Calu3 (cell line): Measurements from ENCODE around the gene ANKRD55. TPM values are rescaled to one million over a fixed set of nuclear protein-coding genes. Genes with fewer than 3 reads are reported as not detected.
"Not testable (repeated sequence)": the region's sequence is repeated elsewhere in the genome, so short reads cannot be mapped to it uniquely, and the experiment has no call there.

ENCODE experiments used
- BruUV-seq: library from RNA; stranded (reverse); fragments of 400-500 nt; replicated peaks from 2 replicates; lab custom pipeline; 2021; lab: Mats Ljungman, UMichigan
- CTCF ChIA-PET: fragments of 300-600 bp; sonication (Branson Sonifier 250); formaldehyde crosslinking; loops from one replicate; lab custom pipeline; 2022; ENCODE audit warnings: antibody characterized with exemption; lab: Charles Lee
- DNase-seq: peaks from one replicate; pipeline ENCODE4 v3.0.0; 2022
- H3K27ac Mint-ChIP-seq: one replicate; pipeline ENCODE4 v1.8.0; 2022; ENCODE audit warnings: mixed read lengths; ENCODE audit not compliant: unreplicated experiment
- H3K27me3 Mint-ChIP-seq: one replicate; pipeline ENCODE4 v1.8.0; 2022; ENCODE audit warnings: mixed read lengths; ENCODE audit not compliant: unreplicated experiment
- H3K36me3 Mint-ChIP-seq: one replicate; pipeline ENCODE4 v1.8.0; 2022; ENCODE audit warnings: mild to moderate bottlenecking, moderate library complexity, mixed read lengths; ENCODE audit not compliant: insufficient read depth, unreplicated experiment
- H3K4me1 Mint-ChIP-seq: one replicate; pipeline ENCODE4 v1.8.0; 2022; ENCODE audit warnings: mild to moderate bottlenecking, low read depth, mixed read lengths; ENCODE audit not compliant: unreplicated experiment
- H3K4me3 Mint-ChIP-seq: one replicate; pipeline ENCODE4 v1.8.0; 2022; ENCODE audit warnings: mild to moderate bottlenecking, low read depth, moderate library complexity, mixed read lengths; ENCODE audit not compliant: unreplicated experiment
- H3K9me3 Mint-ChIP-seq: one replicate; pipeline ENCODE4 v1.8.0; 2022; ENCODE audit warnings: low read depth, mixed read lengths; ENCODE audit not compliant: unreplicated experiment
- intact Hi-C: fragments of 100-400 bp; cut with micrococcal nuclease; formaldehyde crosslinking; loops from one replicate; pipeline ENCODE4 v1.10.0; 2022; ENCODE audit not compliant: unreplicated experiment
- total RNA-seq: library from RNA; stranded (reverse); gene quantifications from 2 replicates; pipeline ENCODE4 v1.2.3, GENCODE V29; 2022
- TF ChIP-seq, protein P1 (sequence below): fragments of 200-600 bp; IDR thresholded peaks from one replicate; pipeline ENCODE4 v1.8.0; 2022; ENCODE audit warnings: antibody characterized with exemption; ENCODE audit not compliant: unreplicated experiment

ANKRD55 gene
- total RNA-seq, 1 experiment from 2014 or later, result not detected

DNA sequence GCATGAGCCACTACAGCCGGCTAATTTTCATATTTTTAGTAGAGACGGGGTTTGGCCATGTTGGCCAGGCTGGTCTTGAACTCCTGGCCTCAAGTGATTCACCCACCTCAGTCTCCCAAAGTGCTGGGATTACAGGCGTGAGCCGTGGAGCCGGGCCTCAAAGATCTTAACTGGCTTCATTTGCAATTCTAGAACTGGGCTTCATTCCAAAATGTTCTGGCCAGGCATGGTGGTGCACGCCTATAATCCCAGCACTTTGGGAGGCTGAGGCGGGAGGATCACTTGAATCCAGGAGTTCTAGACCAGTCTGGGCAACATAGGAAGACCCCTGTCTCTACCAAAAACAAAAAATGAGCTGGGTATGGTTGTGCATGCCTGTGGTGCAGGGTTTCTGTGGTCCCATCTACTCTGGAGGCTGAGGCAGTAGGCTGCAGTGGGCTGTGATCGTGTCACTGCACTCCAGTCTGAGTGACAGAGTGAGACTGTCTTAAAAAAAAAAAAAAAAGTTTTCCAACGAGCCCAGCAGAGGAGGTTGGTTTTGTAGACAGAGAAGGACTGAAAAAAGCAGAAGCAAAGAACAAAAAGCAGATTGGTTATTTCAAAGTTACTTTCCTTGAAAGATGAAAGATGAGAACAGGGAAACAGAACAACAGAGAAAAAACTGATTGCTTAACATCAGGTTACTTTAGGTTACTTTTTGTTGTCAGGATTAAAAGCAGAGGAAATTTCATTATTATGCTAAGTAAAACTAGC is 78.2 kb downstream of the ANKRD55 start:
- H3K4me1 Mint-ChIP-seq, result peaks cover 9% of the 10 kb centered on the region
- no peaks in the 10 kb centered on the region for H3K9me3 Mint-ChIP-seq
- intact Hi-C loops, result no loop called here
- DNase-seq, result no peak
- H3K27me3 Mint-ChIP-seq, result no peaks in the 10 kb centered on the region
- no peak overlapping the region for H3K4me3 Mint-ChIP-seq
- BruUV-seq, result no TSS peak
- TF ChIP-seq, protein P1, sequence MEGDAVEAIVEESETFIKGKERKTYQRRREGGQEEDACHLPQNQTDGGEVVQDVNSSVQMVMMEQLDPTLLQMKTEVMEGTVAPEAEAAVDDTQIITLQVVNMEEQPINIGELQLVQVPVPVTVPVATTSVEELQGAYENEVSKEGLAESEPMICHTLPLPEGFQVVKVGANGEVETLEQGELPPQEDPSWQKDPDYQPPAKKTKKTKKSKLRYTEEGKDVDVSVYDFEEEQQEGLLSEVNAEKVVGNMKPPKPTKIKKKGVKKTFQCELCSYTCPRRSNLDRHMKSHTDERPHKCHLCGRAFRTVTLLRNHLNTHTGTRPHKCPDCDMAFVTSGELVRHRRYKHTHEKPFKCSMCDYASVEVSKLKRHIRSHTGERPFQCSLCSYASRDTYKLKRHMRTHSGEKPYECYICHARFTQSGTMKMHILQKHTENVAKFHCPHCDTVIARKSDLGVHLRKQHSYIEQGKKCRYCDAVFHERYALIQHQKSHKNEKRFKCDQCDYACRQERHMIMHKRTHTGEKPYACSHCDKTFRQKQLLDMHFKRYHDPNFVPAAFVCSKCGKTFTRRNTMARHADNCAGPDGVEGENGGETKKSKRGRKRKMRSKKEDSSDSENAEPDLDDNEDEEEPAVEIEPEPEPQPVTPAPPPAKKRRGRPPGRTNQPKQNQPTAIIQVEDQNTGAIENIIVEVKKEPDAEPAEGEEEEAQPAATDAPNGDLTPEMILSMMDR, result no peak
- no peaks in the 10 kb centered on the region for H3K36me3 Mint-ChIP-seq
- CTCF ChIA-PET, result no interaction called here
- no peak overlapping the region for H3K27ac Mint-ChIP-seq

DNA sequence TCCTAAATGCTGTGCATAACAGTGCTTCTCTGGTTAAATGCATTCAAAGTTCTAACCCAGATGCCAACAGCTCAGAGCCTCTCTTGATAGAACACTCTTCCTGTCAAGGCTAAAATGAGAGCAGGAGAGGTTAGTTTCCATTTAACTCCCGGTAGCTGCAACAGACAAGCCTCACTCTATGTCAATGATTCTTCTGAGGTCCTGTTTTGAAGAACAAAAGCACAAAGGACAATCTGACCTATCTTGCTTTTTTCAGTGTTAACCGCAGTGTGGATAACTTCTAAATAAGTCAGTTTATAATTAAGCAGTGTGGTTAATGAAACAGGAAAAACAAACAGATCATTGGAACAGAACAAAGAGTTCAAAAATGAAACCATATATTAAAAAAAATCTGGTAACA is 80.7 kb downstream of the ANKRD55 start:
- intact Hi-C loops, result no loop called here
- TF ChIP-seq, protein P1, result no peak
- Mint-ChIP-seq H3K4me3 (no peak overlapping the region), H3K4me1 (peaks cover 9% of the 10 kb centered on the region), H3K36me3 (no peaks in the 10 kb centered on the region), H3K9me3 (no peaks in the 10 kb centered on the region), H3K27me3 (no peaks in the 10 kb centered on the region), H3K27ac (no peak overlapping the region)
- no TSS peak for BruUV-seq
- CTCF ChIA-PET, result no interaction called here
- no peak for DNase-seq

DNA sequence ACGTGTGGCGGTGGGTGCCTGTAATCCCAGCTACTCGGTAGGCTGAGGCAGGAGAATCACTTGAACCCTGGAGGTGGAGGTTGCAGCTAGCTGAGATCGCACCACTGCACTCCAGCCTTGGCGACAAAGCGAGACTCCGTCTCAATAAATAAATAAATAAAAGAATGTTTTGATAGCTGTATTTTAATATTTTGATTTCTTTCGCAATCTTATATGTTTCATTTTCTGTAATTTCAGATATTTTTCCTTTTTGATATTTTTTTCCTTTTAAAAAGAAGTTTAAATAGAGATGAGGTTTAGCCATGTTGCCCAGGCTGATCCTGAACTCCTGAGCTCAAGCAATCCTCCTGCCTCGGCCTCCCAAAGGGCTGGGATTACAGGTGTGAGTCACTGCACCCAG is 82.4 kb downstream of the ANKRD55 start:
- H3K36me3 Mint-ChIP-seq, H3K27me3 Mint-ChIP-seq, DNase-seq, H3K9me3 Mint-ChIP-seq, intact Hi-C loops, H3K4me3 Mint-ChIP-seq, BruUV-seq, H3K4me1 Mint-ChIP-seq, H3K27ac Mint-ChIP-seq: not testable (repeated sequence)
- CTCF ChIA-PET, result interaction anchor here (0.5 kb wide), 1 partner anchor 114 kb away, joined by 3 read pairs; no protein-coding TSS in a partner anchor

DNA sequence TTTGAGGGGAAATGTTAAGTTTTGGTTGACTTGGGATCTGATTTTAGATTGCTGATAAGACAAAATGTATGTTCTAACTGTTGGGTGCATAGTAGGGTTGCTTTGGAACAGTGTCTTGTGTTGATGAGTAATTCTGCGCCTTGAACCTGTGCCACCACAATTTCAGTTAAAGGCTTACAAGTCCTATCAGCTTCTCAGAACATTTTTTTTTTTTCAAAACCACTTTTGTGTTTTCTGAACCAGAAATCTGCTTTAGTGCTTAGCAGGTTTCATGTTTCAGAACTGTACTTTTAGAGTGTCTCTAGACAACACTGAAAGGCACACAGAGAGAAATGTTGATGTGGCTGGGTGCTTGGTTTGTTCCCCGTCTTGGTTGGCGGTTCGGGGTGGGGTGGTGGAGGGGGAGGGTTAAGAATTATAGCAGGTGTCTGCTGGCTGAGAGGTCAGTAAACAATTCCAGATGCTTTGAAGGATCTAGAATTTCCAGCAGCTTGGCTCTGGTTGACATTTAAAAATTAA is 84.6 kb downstream of the ANKRD55 start:
- no peak for DNase-seq
- intact Hi-C loops, result no loop called here
- no TSS peak for BruUV-seq
- Mint-ChIP-seq H3K9me3 (no peaks in the 10 kb centered on the region), H3K4me1 (peaks cover 12% of the 10 kb centered on the region), H3K36me3 (no peaks in the 10 kb centered on the region), H3K27me3 (no peaks in the 10 kb centered on the region), H3K27ac (no peak overlapping the region), H3K4me3 (no peak overlapping the region)
- CTCF ChIA-PET, result no interaction called here
- TF ChIP-seq, protein P1, result no peak

DNA sequence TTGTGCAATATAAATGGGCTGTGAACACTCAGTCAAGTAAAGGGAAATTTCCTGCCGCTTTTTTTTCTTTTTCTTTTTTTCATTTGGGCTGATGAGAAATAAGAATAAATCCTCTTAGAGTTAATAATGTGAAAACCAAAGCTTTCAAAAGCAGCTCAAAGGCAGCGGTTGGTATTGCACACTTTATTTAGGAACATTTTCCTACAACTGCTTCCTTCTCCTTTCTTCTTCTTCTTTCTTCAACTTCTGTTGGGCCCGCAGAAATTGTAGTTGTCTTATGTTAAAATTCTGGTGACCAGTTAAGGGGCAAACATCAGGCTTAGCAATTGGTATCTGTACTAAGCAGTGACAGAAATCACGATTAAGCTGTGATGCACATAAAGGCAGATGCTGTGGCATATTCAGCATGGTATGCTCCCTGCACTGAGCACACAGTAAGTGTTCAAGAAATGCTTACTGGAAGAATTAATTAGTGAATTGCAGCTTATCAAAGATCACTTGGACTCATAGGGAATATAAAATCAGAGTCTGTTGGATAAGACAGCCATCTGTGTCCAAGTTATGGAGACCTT is 85.4 kb downstream of the ANKRD55 start:
- H3K36me3 Mint-ChIP-seq, result no peaks in the 10 kb centered on the region
- no TSS peak for BruUV-seq
- H3K4me1 Mint-ChIP-seq, result peaks cover 16% of the 10 kb centered on the region
- no peaks in the 10 kb centered on the region for H3K27me3 Mint-ChIP-seq
- H3K9me3 Mint-ChIP-seq, result no peaks in the 10 kb centered on the region
- H3K27ac Mint-ChIP-seq, result no peak overlapping the region
- intact Hi-C loops, result no loop called here
- DNase-seq, result no peak
- CTCF ChIA-PET, result interaction anchor here (0.6 kb wide), 1 partner anchor 1081 kb away, joined by 4 read pairs; no protein-coding TSS in a partner anchor
- no peak overlapping the region for H3K4me3 Mint-ChIP-seq
- TF ChIP-seq, protein P1, result no peak
